Right forelimb (tissue), 1 donor: ENCODE results near the gene OR2A14.
"Not testable (repeated sequence)": the region's sequence is repeated elsewhere in the genome, so short reads cannot be mapped to it uniquely, and the experiment has no call there.

ENCODE experiments used
- DNase-seq: peaks from one replicate; pipeline ENCODE4 v3.0.0-alpha.2; 2018

OR2A14 gene, protein sequence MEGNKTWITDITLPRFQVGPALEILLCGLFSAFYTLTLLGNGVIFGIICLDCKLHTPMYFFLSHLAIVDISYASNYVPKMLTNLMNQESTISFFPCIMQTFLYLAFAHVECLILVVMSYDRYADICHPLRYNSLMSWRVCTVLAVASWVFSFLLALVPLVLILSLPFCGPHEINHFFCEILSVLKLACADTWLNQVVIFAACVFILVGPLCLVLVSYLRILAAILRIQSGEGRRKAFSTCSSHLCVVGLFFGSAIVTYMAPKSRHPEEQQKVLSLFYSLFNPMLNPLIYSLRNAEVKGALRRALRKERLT

DNA sequence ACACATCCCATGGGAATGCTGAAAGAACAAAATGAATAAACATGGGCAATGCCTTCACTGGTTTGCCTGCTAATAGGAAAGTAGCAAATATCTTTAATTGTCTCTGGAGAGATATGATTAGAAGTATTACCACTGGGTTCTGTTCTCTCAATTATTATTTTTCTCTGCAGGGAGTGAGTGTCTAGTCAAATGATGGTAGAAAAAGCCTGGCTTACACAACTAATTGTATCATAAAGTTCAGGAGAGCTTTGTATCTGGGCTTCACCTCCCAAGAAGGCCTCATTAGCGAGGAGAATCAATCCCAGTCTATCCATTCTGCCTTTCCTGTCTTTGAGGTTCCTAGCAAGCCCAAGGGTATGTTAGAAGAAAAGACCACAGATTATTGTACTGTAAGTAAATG is at the start of gene OR2A14:
OR2A14 (plus strand) TSS at position 301 of the 400 bp plus-strand sequence. CDS start 5,937 bp downstream, outside the sequence.
- DNase-seq: no peak

DNA sequence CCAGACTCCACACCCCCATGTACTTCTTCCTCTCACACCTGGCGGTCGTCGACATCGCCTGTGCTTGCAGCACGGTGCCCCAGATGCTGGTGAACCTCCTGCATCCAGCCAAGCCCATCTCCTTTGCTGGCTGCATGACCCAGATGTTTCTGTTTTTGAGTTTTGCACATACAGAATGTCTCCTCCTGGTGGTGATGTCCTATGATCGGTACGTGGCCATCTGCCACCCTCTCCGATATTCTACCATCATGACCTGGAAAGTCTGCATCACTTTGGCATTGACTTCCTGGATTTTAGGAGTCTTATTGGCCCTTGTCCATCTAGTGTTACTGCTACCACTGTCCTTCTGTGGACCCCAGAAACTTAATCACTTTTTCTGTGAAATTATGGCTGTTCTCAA is 48.6 kb upstream of the OR2A14 start:
- DNase-seq: no peak

DNA sequence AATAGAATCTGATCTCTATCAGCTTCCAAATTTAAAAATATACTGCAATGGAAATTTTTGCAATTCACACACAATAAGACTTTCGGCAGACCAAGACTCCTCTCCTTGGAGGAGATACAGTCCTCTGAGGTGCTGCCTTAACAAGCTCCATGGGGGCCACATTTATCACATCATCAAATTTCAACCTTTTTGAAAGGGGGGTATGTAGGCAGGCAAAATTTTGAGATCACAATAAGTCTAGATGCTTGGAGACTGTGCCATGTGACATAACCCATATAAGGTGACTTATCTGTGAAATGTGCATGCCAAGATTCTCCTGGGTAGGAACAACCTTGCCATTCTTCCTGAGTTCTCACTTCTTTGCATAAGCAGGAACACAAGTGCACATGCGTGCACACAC is 37.0 kb upstream of the OR2A14 start, which contains the start of gene OR2A12:
OR2A12 (plus strand) TSS at position 301 of the 400 bp plus-strand sequence. CDS start 8,830 bp downstream, outside the sequence.
- no peak for DNase-seq

DNA sequence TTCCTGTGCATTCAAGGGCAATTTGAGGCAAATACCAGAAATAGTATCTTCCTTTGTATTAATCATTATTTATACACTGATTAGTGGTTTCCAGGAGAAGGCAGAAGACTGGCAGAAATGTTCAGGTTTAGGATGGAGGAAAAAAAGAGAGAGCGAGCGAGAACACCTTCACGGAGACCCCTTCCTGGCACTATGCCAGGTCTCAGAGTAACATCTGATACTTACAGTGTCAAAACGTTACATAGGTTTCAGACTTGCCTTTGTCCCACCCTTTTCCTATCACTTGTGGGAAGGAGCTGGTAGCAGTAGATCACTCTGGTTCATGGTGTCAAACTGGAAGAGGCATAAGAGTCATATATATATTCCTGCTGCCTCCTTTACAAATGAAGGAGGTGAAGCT is 36.2 kb upstream of the OR2A14 start:
- no peak for DNase-seq

DNA sequence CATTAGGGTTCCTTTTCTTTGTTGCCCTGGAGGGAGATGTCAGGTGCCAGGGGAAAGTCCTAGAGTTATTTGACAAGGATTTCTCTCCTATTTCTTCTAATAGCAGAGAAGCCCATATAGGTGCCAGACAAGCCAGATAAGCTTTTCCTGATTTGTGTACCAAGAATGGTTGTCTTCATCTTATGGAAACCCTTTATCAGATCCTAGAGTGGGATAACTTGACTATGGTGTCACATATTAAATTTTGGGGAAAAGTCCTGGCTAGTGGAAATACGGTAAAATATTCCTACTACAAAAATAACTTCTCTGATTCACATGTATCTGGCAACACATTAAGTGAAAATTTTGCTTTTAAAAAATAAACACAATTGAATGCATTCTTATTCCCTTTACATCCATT is 35.7 kb upstream of the OR2A14 start:
- DNase-seq: no peak

DNA sequence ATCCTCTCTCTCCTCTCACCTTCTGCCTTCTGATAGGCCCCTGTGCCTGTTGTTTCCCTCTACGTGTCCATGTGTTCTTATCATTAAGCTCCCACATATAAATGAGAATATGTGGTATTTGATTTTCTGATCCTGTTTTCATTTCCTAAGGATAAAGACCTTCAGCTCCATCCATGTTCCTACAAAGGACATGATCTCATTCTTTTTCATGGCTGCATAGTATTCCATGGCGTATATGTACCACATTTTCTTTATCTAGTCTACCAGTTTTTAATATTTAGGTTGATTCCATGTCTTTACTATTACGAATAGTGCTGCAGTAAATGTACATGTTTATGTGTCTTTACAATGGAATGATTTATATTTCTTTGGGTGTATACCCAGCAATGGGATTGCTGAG is 32.3 kb upstream of the OR2A14 start:
- DNase-seq: no peak

DNA sequence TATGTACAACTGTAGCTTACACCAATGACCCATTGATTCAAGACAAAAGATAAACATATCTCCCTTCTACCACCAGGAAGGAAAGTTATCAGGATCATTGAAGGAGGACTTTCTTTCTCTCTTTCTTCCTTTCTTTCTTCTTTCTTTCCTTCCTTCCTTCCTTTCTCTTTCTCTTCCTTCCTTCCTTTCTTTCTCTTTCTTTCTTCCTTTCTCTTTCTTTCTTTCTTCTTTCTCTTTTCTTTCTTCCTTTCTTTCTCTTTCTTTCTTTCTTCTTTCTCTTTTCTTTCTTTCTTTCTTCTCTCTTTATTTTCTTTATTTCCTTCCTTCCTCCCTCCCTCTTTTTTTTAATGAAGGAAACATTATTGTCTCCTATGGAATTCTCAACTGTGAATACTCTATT is 24.2 kb upstream of the OR2A14 start:
- no peak for DNase-seq

DNA sequence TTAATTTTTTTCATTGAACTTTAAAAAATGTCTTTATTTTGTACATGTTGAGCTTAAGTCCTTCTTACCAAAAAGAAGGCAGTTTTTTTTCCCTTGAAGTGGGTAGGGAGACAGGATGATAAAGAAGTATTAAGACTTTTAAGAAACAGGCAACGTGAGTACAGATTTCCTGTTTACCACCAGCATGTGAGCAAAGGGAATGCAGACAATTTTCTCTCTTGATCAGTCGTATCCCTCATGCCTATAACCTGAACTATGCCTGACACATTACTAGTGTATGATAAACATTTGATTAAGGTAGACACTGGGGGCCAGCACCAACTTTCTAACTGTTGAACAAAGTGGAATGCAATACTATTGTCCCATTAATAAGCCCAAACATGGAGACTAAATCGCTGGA is 22.4 kb upstream of the OR2A14 start:
- DNase-seq: no peak

DNA sequence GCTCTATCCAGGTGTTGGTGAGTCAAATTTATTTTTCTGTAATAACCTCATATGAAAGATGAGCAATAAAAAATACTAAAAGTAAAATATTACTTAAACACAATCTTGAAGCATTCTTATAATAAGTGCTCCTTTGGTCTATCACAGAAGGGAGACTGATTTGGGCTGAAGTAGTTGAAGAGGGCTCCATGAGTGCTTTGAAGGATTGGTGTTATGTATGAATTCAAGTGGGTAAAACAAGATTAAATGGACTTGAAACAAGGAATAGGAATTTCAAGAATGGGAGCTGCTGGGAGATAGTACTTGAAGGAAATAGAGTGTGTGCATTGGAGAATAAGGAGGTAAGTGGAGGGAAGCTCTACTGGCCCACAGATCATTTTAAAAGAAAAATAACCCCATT is 20.9 kb upstream of the OR2A14 start:
- DNase-seq: no peak

DNA sequence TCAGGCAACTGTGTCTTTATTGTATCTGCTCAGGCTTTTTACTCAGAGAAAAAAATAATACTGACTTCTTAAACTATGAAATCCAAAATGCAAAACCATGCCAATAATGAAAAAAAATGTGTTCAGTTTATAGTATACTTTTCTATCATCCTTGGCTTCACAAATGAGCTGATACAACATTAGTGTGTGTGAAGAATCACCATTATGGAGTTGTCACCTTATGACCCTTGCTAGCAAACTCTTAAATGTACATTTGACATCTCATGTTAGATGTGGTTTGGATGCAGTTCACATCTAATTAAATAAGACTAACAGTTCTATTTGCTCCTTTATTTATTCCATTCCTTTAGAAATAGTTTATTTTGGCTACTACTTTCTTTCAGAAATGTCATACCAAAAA is 17.8 kb upstream of the OR2A14 start:
- no peak for DNase-seq

DNA sequence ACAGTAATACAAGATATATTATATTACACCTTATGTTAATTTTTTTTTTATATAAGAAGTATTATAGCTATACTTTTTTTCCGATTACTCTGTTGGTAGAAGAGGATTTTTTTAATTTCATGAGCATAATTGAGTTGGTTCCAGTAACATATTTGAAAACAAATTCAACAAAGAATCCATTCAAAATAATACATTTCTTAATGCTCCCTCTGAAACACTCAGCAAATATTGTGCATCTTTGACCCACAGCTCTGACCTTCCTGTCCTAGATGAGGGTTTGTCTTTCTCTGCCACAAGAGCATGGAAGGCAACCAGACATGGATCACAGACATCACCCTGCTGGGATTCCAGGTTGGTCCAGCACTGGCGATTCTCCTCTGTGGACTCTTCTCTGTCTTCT is 13.7 kb upstream of the OR2A14 start, which contains the start of gene OR2A2:
OR2A2 (plus strand) TSS at position 301 of the 400 bp plus-strand sequence; CDS start at position 301, 0 bp downstream.
- no peak for DNase-seq

DNA sequence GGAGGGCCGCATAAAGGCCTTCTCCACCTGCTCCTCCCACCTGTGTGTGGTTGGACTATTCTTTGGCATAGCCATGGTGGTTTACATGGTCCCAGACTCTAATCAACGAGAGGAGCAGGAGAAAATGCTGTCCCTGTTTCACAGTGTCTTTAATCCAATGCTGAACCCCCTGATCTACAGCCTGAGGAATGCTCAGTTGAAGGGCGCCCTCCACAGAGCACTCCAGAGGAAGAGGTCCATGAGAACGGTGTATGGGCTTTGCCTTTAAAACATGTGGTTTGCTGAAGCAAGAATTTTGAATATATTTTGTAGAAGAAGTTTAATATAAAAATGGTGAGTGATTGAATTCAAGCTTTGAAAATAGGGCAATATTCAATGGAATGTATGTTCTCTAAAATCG is 12.7 kb upstream of the OR2A14 start:
- DNase-seq: no peak

DNA sequence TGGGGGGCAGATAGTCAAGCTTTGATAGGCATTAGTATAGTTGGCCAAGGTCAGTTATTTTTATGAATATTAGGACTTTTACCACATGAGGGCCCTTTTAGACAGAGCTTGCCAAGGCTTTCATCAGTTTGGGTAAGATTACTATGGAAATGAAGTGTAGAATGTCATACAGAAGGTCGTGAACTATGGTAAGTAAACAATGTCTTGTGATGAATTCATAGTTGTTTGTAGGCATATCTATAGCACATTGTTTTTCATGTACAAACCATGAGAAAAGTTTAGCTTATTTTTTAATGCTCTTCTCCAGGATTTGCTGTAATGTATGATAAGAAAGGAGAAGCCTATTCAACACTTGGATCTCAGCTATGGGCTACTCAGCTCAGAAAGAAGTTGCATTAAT is 9.3 kb upstream of the OR2A14 start:
- DNase-seq: no peak

DNA sequence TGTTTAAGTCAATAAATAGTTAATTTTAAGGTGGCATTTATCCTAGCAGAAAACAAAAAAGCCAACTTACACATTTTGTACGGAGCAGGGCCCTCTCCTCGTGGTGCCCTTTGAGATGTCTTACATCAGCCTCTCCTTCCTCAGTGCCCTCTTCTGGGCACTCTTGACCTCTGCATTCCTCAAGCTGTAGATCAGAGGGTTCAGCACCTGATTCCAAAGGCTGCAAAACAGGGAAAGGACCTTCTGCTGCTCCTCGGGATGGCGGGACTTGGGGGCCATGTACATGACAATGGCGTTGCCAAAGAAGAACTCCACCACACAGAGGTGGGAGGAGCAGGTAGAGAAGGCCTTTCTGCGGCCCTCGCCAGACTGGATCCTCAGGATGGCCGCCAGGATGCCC is 4.6 kb upstream of the OR2A14 start:
- no peak for DNase-seq

DNA sequence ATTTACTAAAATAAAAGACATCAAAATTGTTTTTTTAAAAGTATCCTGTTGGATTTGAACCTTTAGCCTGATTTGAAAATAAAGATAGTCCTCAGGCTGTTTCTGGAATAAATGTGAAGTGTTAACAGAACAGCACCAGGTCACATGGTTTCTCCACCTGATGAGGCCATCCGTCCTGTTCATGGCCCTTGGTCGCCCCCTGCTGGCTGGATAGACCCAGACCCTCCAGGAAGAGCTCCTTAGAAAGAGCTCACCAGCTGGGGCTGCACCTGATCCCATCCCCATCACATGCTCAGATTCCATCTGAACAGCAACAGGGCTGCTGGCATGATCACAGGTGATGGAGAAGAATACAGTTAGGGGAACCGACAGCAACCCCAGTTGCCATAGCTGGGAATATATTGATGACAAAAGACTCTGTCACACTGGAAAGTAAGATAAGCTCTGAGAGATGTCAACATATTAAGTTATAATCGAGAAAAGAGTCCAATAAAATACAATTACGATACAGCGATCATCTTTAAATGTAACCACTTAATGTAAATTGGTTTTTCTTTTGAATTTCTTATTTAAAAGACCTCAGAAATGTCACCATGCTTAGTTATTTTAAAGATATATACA is 4.8 kb downstream of the OR2A14 start:
- DNase-seq: peak; percentile 84

DNA sequence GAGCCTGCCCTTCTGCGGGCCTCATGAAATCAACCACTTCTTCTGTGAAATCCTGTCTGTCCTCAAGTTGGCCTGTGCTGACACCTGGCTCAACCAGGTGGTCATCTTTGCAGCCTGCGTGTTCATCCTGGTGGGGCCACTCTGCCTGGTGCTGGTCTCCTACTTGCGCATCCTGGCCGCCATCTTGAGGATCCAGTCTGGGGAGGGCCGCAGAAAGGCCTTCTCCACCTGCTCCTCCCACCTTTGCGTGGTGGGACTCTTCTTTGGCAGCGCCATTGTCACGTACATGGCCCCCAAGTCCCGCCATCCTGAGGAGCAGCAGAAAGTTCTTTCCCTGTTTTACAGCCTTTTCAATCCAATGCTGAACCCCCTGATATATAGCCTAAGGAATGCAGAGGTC is 6.6 kb downstream of the OR2A14 start:
- not testable (repeated sequence) for DNase-seq

DNA sequence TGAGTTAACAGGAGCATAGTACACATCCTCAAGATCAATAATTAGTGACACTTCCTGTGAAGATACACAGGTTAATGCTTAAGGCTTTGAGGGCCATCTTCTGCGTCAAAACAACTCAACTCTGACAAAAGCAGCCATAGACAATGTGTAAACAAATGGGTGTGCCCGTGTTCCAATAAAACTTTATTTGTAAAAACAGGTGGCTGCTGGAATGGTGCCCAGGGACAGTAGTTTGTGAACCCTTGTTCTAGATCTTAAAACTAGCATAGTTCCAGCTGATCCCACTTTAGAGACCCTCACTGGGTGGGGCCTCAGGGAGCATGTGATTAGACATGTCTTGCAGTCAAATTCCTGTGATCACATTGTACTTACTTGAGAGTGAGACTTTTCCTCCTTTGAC is 7.8 kb downstream of the OR2A14 start:
- no peak for DNase-seq

DNA sequence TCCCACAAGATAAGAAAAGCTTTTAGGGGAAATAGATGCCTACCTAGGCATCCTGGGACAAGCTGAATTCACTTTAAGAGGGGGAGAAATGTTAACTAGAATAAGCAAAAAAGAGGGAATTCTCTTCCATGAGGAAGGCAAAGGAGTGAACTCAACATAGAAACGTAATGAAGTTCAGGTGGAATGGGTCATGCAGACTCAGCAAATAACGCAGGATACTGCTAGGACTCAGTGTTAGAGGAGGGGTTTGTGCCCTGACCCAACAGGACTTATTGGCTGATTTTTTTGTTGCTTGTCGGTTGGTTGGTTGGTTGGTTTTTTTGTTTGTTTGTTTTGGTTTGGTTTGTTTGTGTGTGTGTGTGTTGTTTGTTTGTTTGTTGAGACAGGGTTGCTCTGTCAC is 9.3 kb downstream of the OR2A14 start:
- no peak for DNase-seq

DNA sequence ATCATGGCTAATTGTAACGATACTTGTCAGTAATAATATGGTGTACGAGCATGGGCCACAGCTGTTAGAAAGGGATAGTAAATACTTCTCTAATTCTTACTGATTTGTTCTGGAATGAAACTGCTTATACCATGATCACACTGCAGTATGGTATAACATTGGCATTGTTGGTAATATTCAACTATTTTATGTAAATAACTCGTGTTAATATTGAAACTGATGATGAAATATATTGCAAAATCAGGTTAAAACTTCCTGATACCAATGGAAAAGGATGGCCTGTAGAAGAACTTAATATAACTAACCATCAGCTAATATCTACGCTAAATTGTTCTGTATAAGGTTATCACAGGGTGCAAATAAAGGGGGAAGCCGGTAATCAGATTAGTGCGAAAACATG is 10.3 kb downstream of the OR2A14 start:
- DNase-seq: no peak

DNA sequence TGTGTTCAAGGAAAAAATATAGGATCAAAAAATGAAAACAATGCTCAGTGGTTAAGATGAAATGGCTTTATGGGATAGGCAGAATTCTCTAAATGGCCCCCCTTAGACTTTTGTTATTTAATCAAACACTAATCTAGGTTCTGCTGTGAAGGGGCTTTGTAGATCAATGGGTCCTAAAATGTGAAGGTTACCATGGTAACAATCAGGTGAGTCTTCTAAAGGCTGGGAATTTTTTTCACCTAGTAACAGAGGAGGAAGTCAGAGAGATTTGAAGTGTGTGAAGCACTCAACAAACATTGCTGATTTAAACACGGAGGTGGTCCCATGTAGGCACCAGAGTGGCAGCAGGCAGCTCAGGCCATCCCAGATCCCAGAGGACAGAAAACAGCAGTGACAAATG is 11.1 kb downstream of the OR2A14 start:
- DNase-seq: no peak

DNA sequence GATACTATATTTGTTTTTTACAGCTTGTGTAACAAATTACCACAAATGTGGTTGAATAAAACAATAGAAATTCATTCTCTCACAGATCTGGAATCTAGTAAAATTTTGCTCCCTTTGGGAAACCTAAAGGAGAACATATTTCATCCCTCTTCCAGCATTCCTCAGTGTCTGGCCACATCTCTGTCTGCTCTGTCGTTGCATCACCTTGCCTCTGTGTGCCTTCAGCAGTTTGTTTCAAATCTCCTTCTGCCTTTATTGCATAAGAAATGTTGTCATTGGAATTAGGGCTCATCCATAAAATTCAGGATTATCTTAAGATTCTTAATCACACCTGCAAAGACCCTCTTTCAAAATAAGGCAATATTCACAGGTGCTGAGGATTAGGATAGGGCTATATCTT is 14.5 kb downstream of the OR2A14 start:
- no peak for DNase-seq

DNA sequence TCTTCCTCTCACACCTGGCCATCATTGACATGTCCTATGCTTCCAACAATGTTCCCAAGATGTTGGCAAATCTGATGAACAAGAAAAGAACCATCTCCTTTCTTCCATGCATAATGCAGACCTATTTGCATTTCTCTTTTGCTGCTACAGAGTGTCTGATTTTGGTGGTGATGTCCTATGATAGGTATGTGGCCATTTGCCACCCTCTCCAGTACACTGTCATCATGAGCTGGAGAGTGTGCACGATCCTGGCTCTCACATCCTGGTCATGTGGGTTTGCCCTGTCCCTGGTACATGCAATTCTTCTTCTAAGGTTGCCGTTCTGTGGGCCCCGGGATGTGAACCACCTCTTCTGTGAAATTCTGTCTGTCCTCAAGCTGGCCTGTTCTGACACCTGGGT is 19.2 kb downstream of the OR2A14 start:
- DNase-seq: no peak

DNA sequence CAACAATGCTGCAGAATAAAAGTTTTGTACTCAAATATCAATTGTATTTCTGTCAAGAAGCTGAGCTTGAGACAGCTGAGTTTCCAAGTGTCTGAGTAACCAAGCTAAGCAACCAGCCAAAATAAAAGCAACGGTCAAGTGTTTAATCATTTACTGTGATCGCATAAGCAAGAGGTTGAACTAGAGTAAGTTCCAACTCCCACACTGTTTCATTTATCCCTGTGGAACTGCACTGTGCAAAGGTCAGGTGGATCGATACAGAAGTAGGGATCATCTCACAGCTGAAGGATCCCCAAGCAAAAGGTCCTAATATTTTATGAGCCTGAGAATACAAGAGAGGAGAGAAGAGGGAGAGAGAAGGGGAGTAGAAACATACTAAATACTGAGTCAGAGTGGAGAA is 21.4 kb downstream of the OR2A14 start:
- DNase-seq: no peak

DNA sequence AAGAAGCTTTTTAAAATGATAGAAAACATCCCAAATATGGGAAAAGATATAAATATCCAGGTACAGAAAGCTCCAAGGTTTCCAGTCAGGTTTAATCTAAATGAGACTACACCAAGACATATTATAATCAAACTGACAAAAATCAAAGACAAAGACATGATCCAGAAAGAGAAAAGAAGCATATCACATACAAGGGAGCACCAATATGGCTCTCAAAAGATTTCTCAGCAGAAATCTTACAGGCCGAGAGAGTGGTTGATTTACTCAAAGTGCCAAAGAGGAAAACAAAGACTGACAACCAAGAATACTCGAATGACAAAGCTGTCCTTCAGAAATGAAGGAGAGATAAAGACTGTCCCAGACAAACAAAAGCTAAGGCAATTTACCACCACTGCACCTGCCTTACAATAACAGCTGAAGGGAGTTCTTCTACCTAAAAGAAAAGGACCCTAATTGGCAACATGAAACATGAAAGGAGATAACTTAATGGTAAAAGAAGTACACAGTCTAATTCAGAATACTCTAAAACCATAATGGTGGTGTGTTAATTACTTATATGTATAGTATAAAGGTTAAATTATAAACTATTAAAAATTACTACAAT is 25.4 kb downstream of the OR2A14 start:
- no peak for DNase-seq
